OCI-LY7 (cell line): ENCODE data around the gene EHD4. TPM values are rescaled to one million over a fixed set of nuclear protein-coding genes. Genes with fewer than 3 reads are reported as not detected.

ENCODE experiments used
- BruUV-seq: library from RNA; stranded (reverse); fragments of 400-500 nt; replicated peaks from 2 replicates; lab custom pipeline; 2021; lab: Mats Ljungman, UMichigan
- CTCF ChIA-PET: fragments of 300-600 bp; sonication (Branson Sonifier 250); formaldehyde crosslinking; loops from one replicate; lab custom pipeline; 2022; ENCODE audit warnings: antibody characterized with exemption; ENCODE audit not compliant: unreplicated experiment; lab: Charles Lee
- POLR2A ChIA-PET: fragments of 300-600 bp; sonication (Branson Sonifier 250); formaldehyde crosslinking; loops from one replicate; lab custom pipeline; 2022; ENCODE audit warnings: antibody characterized with exemption; lab: Charles Lee
- DNase-seq: peaks from one replicate; pipeline ENCODE4 v3.0.0-alpha.2; 2015; ENCODE audit warnings: low spot score
- H2AFZ ChIP-seq: fragments of 200-600 bp; sonication (generic), shearing (Covaris generic); 2 replicates; pipeline ENCODE4 v1.6.1; 2014; ENCODE audit warnings: mild to moderate bottlenecking, antibody characterized with exemption, low read length, moderate library complexity
- H3K27ac ChIP-seq: fragments of 200-600 bp; sonication (generic); 2 replicates; pipeline ENCODE4 v1.5.1; 2014; ENCODE audit warnings: mixed run types, low read depth, mild to moderate bottlenecking, moderate library complexity, low read length, inconsistent platforms; ENCODE audit not compliant: poor library complexity, severe bottlenecking
- H3K36me3 ChIP-seq: fragments of 200-600 bp; sonication (generic); 2 replicates; pipeline ENCODE4 v1.6.1; 2014; ENCODE audit warnings: mild to moderate bottlenecking, antibody characterized with exemption, low read length, moderate library complexity, mixed read lengths; ENCODE audit not compliant: insufficient read depth
- H3K4me1 ChIP-seq: fragments of 200-600 bp; sonication (generic); 2 replicates; pipeline ENCODE4 v1.5.1; 2014; ENCODE audit warnings: mild to moderate bottlenecking, low read length; ENCODE audit not compliant: insufficient read depth, poor library complexity, severe bottlenecking
- H3K4me2 ChIP-seq: fragments of 200-600 bp; sonication (generic); 2 replicates; pipeline ENCODE4 v1.6.1; 2014; ENCODE audit warnings: mild to moderate bottlenecking, low read length
- H3K4me3 ChIP-seq: fragments of 200-600 bp; sonication (generic); 2 replicates; pipeline ENCODE4 v1.5.1; 2014; ENCODE audit warnings: mild to moderate bottlenecking, low read depth, low read length; ENCODE audit not compliant: poor library complexity, severe bottlenecking
- H3K79me2 ChIP-seq: fragments of 200-600 bp; sonication (generic); 2 replicates; pipeline ENCODE4 v1.6.1; 2016; ENCODE audit warnings: low read depth, mild to moderate bottlenecking, low read length, moderate library complexity, mixed read lengths; ENCODE audit not compliant: insufficient read depth
- H3K9me2 ChIP-seq: fragments of 200-600 bp; sonication (generic); 2 replicates; pipeline ENCODE4 v1.6.1; 2016; ENCODE audit warnings: mild to moderate bottlenecking, low read length, mixed read lengths; ENCODE audit not compliant: insufficient read depth
- H3K9me3 ChIP-seq: fragments of 200-600 bp; sonication (generic); 2 replicates; pipeline ENCODE4 v1.6.1; 2014; ENCODE audit warnings: mild to moderate bottlenecking, mixed run types, low read length, mixed read lengths
- H4K20me1 ChIP-seq: fragments of 200-600 bp; sonication (generic); 2 replicates; pipeline ENCODE4 v1.6.1; 2014; ENCODE audit warnings: mild to moderate bottlenecking, antibody characterized with exemption, low read length, moderate library complexity, mixed read lengths; ENCODE audit not compliant: insufficient read depth
- EZH2phosphoT487 ChIP-seq: fragments of 200-600 bp; sonication (generic); IDR thresholded peaks from 2 replicates; pipeline ENCODE4 v1.6.1; 2018; ENCODE audit warnings: low read depth, borderline replicate concordance, mild to moderate bottlenecking, mixed run types, antibody characterized with exemption, low read length, moderate library complexity, mixed read lengths
- intact Hi-C: fragments of 100-400 bp; cut with micrococcal nuclease; formaldehyde crosslinking; loops from one replicate; pipeline ENCODE4 v1.10.0; 2022; ENCODE audit not compliant: unreplicated experiment
- total RNA-seq, 2 experiments: library from RNA; depleted of rRNA in 1 of 2; stranded (reverse); fragments of >200 nt in 1 of 2; shearing (Covaris generic) in 1 of 2; gene quantifications; 2 replicates each; pipeline ENCODE4 v1.2.3, GENCODE V29; 2014 to 2022
- TF ChIP-seq, protein P1 (sequence below): fragments of 200-600 bp; sonication (generic); conservative IDR thresholded peaks from 2 replicates; pipeline ENCODE4 v1.5.1; 2014; ENCODE audit warnings: mild to moderate bottlenecking, antibody characterized with exemption, low read length, moderate library complexity, mixed read lengths

The EHD4 gene
- total RNA-seq, 2 experiments from 2014 or later, result 13.5 to 19.4 TPM

DNA sequence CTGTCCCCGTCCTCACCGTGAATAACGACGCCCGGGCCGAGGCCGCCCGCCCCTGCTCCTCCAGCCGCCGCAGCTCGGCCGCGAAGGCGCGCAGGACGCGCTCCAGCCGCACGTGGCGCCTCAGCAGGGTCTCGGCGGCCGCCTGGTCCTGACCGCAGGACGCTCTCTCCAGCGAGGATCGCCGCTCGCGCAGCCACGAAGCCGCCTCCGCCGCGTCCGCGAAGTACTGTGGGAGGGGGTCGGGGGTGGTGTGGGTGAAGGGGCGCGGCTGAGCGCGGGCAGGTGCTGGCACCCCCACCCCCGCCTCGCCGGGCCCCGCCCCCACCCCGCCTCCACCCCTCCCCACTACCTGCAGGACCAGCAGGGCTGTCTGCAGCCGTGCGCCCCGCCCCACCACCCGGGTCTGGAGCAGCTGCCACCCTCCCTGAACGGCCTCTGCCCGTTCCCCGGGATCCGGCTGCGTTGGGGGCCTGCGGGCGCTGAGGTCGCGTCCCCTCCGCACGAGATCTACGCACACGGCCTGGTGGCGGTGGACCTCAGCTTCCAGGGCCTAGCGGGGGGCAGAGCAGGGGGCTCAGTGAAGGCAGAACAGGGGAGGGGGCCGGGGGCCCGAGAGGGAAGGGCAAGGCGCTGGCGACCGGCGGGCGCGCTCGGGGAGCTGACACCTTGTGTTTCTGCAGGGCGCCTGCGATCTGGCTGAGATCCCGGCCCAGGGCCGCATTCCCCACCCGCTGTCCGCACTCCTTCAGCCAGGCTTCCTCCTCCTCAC is 90.3 kb downstream of the EHD4 start:
- H3K9me3 ChIP-seq, result no peaks in the 10 kb centered on the region
- H3K27ac ChIP-seq, result no peak overlapping the region
- no peaks in the 10 kb centered on the region for H3K36me3 ChIP-seq
- no peaks in the 10 kb centered on the region for H3K4me1 ChIP-seq
- CTCF ChIA-PET, result no interaction called here
- no peaks in the 10 kb centered on the region for H3K79me2 ChIP-seq
- POLR2A ChIA-PET, result no interaction called here
- no peak for TF ChIP-seq EZH2phosphoT487
- TF ChIP-seq, protein P1, sequence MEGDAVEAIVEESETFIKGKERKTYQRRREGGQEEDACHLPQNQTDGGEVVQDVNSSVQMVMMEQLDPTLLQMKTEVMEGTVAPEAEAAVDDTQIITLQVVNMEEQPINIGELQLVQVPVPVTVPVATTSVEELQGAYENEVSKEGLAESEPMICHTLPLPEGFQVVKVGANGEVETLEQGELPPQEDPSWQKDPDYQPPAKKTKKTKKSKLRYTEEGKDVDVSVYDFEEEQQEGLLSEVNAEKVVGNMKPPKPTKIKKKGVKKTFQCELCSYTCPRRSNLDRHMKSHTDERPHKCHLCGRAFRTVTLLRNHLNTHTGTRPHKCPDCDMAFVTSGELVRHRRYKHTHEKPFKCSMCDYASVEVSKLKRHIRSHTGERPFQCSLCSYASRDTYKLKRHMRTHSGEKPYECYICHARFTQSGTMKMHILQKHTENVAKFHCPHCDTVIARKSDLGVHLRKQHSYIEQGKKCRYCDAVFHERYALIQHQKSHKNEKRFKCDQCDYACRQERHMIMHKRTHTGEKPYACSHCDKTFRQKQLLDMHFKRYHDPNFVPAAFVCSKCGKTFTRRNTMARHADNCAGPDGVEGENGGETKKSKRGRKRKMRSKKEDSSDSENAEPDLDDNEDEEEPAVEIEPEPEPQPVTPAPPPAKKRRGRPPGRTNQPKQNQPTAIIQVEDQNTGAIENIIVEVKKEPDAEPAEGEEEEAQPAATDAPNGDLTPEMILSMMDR, result no peak
- intact Hi-C loops, result no loop called here
- no TSS peak for BruUV-seq
- no peaks in the 10 kb centered on the region for H3K9me2 ChIP-seq
- no peak overlapping the region for H2AFZ ChIP-seq
- H3K4me3 ChIP-seq, result no peak overlapping the region
- no peak overlapping the region for H3K4me2 ChIP-seq
- H4K20me1 ChIP-seq, result no peaks in the 10 kb centered on the region
- no peak for DNase-seq

DNA sequence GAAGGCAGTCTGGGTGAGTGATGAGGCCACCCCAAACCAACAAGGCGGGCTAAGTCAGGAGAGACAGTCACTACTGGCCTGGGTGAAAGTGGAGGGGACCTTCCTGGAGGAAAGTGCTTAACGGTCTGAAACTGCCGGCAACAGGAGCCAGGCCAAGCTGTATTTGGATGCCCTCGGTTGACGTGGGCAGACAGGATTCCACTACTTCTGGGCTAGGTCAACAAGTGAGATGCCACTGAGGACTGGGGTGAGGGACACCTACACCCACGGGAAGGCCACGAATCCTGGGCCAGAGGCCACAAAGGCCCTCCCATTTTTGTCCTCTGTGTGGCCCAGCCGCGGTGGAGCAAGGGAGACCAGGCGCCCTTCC is 90.8 kb downstream of the EHD4 start:
- no peak for DNase-seq
- H3K4me2 ChIP-seq, result no peak overlapping the region
- no peak for TF ChIP-seq EZH2phosphoT487
- TF ChIP-seq, protein P1, result no peak
- CTCF ChIA-PET, result interaction anchor here (0.6 kb wide), 1 partner anchor 115 kb away, joined by 3 read pairs; no protein-coding TSS in a partner anchor
- no peaks in the 10 kb centered on the region for H3K4me1 ChIP-seq
- H3K4me3 ChIP-seq, result no peak overlapping the region
- H3K9me2 ChIP-seq, result no peaks in the 10 kb centered on the region
- no peak overlapping the region for H3K27ac ChIP-seq
- no peaks in the 10 kb centered on the region for H3K36me3 ChIP-seq
- no peaks in the 10 kb centered on the region for H3K79me2 ChIP-seq
- POLR2A ChIA-PET, result no interaction called here
- H4K20me1 ChIP-seq, result no peaks in the 10 kb centered on the region
- H2AFZ ChIP-seq, result no peak overlapping the region
- intact Hi-C loops, result no loop called here
- no TSS peak for BruUV-seq
- H3K9me3 ChIP-seq, result no peaks in the 10 kb centered on the region

DNA sequence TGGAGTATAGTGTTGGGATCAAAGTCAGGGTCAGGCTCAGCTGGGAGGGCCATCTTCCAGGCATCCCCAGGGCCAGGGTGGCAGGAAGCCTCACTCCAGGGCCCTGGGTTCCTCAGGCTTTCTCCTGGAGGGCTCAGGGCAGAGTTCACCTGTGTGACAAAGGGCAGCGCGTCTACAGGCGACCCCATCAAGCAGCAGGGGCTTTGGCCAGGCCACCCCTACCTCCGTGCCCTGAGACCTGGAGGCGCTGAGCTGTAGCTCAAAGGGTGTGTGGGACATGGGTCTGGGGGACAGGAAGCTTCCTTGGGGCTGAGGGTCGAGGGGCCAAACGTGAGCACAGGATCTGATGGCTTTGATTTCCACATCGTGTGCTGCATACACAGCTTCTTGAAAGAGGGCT is 91.3 kb downstream of the EHD4 start:
- ChIA-PET CTCF (interaction anchor here (0.6 kb wide), 1 partner anchor 115 kb away, joined by 3 read pairs; no protein-coding TSS in a partner anchor), POLR2A (no interaction called here)
- H4K20me1 ChIP-seq, result no peaks in the 10 kb centered on the region
- H3K4me1 ChIP-seq, result no peaks in the 10 kb centered on the region
- DNase-seq, result no peak
- no peak overlapping the region for H3K27ac ChIP-seq
- no peak for TF ChIP-seq EZH2phosphoT487
- TF ChIP-seq, protein P1, result no peak
- no peak overlapping the region for H2AFZ ChIP-seq
- H3K9me3 ChIP-seq, result no peaks in the 10 kb centered on the region
- BruUV-seq, result no TSS peak
- H3K9me2 ChIP-seq, result no peaks in the 10 kb centered on the region
- no peaks in the 10 kb centered on the region for H3K36me3 ChIP-seq
- H3K79me2 ChIP-seq, result no peaks in the 10 kb centered on the region
- intact Hi-C loops, result no loop called here
- no peak overlapping the region for H3K4me2 ChIP-seq
- H3K4me3 ChIP-seq, result no peak overlapping the region
